A549 (cell line): ENCODE results near the gene MED10. TPM values are rescaled to one million over a fixed set of nuclear protein-coding genes. Genes with fewer than 3 reads are reported as not detected.

Experiments used
- ATAC-seq, 2 experiments: fragments of 200-7000 bp in 1 of 2; fragments of >200 bp in 1 of 2; cut with Nextera tagmentation in 1 of 2; cut with Tn5 transposase in 1 of 2; 3 replicates each; pipeline versions ENCODE4 v1.8.0 to v1.9.1; 2018 to 2020; ENCODE audit warnings: mild to moderate bottlenecking in 1 of 2, moderate library complexity in 1 of 2
- CTCF ChIA-PET: fragments of 300-600 bp; sonication (Branson Sonifier 250); formaldehyde crosslinking; extraction: SDS; loops from one replicate; lab custom pipeline; 2021; ENCODE audit warnings: antibody characterized with exemption, inconsistent platforms; lab: Yijun Ruan, JAX
- POLR2A ChIA-PET: fragments of 350-600 bp; formaldehyde crosslinking; extraction: SDS; loops from one replicate; lab custom pipeline; 2021; ENCODE audit warnings: antibody characterized with exemption, inconsistent platforms; lab: Yijun Ruan, JAX
- DNase-seq, 2 experiments: peaks; one replicate each; pipeline versions ENCODE4 v3.0.0 to v3.0.0-alpha.2; 2011 to 2016; ENCODE audit warnings: low read depth in 1 of 2, low spot score in 1 of 2
- FAIRE-seq: peaks from 2 replicates; lab custom pipeline; 2011; peaks lifted over from hg19 to GRCh38; lab: Jason Lieb, UNC
- H3K27ac ChIP-seq, 2 experiments: fragments of >200 bp; sonication (Bioruptor Twin); formaldehyde crosslinking; 3 replicates each; pipeline ENCODE4 v1.5.1; 2016 to 2017
- H3K4me1 ChIP-seq: fragments of >200 bp; sonication (Bioruptor Twin); formaldehyde crosslinking; 3 replicates; pipeline ENCODE4 v1.6.1; 2016
- H3K4me2 ChIP-seq: fragments of >200 bp; sonication (Bioruptor Twin); formaldehyde crosslinking; 3 replicates; pipeline ENCODE4 v1.6.1; 2016
- H3K4me3 ChIP-seq: fragments of >200 bp; sonication (Bioruptor Twin); formaldehyde crosslinking; 3 replicates; pipeline ENCODE4 v1.5.1; 2016
- H3K9me3 ChIP-seq: fragments of >200 bp; sonication (Bioruptor Twin); formaldehyde crosslinking; 3 replicates; pipeline ENCODE4 v1.6.1; 2016
- BHLHE40 ChIP-seq: IDR thresholded peaks from 2 replicates; pipeline ENCODE4 v1.6.1; 2012; ENCODE audit warnings: low read depth, low read length, inconsistent platforms
- CHD2 ChIP-seq: fragments of 150-350 bp; IDR thresholded peaks from 2 replicates; pipeline ENCODE4 v1.6.1; 2014; ENCODE audit warnings: low read length; ENCODE audit not compliant: partially characterized antibody
- CHD4 ChIP-seq: fragments of 200-600 bp; sonication (generic); IDR thresholded peaks from 2 replicates; pipeline ENCODE4 v1.6.1; 2016; ENCODE audit warnings: antibody characterized with exemption, mild to moderate bottlenecking, borderline replicate concordance
- EHF ChIP-seq: fragments of 250-450 bp; sonication (Bioruptor Pico); IDR thresholded peaks from 2 replicates; pipeline ENCODE4 v1.5.0; 2020; ENCODE audit warnings: mild to moderate bottlenecking
- EHMT2 ChIP-seq: fragments of 200-600 bp; sonication (generic); IDR thresholded peaks from 2 replicates; pipeline ENCODE4 v1.6.1; 2016; ENCODE audit warnings: antibody characterized with exemption, low read depth, mild to moderate bottlenecking, moderate library complexity
- EP300 ChIP-seq, 2 experiments: fragments of >200 bp; sonication (Bioruptor Twin); formaldehyde crosslinking; IDR thresholded peaks; 2 replicates in 1 of 2; 3 replicates in 1 of 2; pipeline ENCODE4 v1.6.1; 2016 to 2017
- ESRRA ChIP-seq: fragments of 150-350 bp; IDR thresholded peaks from 2 replicates; pipeline ENCODE4 v1.6.1; 2014; ENCODE audit warnings: mild to moderate bottlenecking, low read length, borderline replicate concordance
- FOSB ChIP-seq: fragments of 250-450 bp; sonication (Bioruptor Pico); IDR thresholded peaks from 2 replicates; pipeline ENCODE4 v1.5.0; 2020; ENCODE audit warnings: mild to moderate bottlenecking, moderate library complexity
- FOSL2 ChIP-seq, 2 experiments: fragments of 450-650 bp in 1 of 2; fragments of >200 bp in 1 of 2; sonication (Bioruptor Twin) in 1 of 2; formaldehyde crosslinking; IDR thresholded peaks; 2 replicates each; pipeline versions ENCODE4 v1.5.0 to v1.6.1; 2016 to 2020; ENCODE audit warnings: mild to moderate bottlenecking in 1 of 2, moderate library complexity in 1 of 2
- HDAC2 ChIP-seq: fragments of 200-600 bp; sonication (generic); IDR thresholded peaks from 2 replicates; pipeline ENCODE4 v1.6.1; 2016
- HOXA7 ChIP-seq: fragments of 250-450 bp; sonication (Bioruptor Pico); IDR thresholded peaks from 2 replicates; pipeline ENCODE4 v1.5.0; 2020; ENCODE audit warnings: mild to moderate bottlenecking, moderate library complexity
- HOXB13 ChIP-seq: fragments of 250-450 bp; sonication (Bioruptor Pico); IDR thresholded peaks from 2 replicates; pipeline ENCODE4 v1.5.0; 2020; ENCODE audit warnings: low read depth, mild to moderate bottlenecking, moderate library complexity
- JUN ChIP-seq, 2 experiments: fragments of >200 bp; sonication (Bioruptor Twin); formaldehyde crosslinking; IDR thresholded peaks; 2 replicates in 1 of 2; 3 replicates in 1 of 2; pipeline ENCODE4 v1.6.1; 2016 to 2017
- MYC ChIP-seq: IDR thresholded peaks from 2 replicates; pipeline ENCODE4 v1.6.1; 2012; ENCODE audit warnings: mild to moderate bottlenecking, inconsistent platforms, low read length, improper control_type of control experiment, borderline replicate concordance
- NR3C1 ChIP-seq: fragments of >200 bp; sonication (Bioruptor Twin); formaldehyde crosslinking; IDR thresholded peaks from 3 replicates; pipeline ENCODE4 v1.6.1; 2017
- POLR2A ChIP-seq: IDR thresholded peaks from 2 replicates; pipeline ENCODE4 v1.6.1; 2012; ENCODE audit warnings: mild to moderate bottlenecking, low read length
- RCOR1 ChIP-seq: fragments of 150-350 bp; IDR thresholded peaks from 2 replicates; pipeline ENCODE4 v1.6.1; 2014; ENCODE audit warnings: antibody characterized with exemption, low read length, low read depth
- RFX5 ChIP-seq: fragments of 450-650 bp; IDR thresholded peaks from 2 replicates; pipeline ENCODE4 v1.7.1; 2014; ENCODE audit warnings: antibody characterized with exemption, mild to moderate bottlenecking, moderate library complexity
- ZSCAN20 ChIP-seq: fragments of 250-450 bp; sonication (Bioruptor Pico); IDR thresholded peaks from 2 replicates; pipeline ENCODE4 v1.8.0; 2022; ENCODE audit warnings: mild to moderate bottlenecking, moderate library complexity
- WGBS: methylation state at CpG from one replicate; pipeline ENCODE4 v1.1.6; 2017; ENCODE audit errors: missing lambda C conversion rate; 5-methylcytosine and 5-hydroxymethylcytosine counted together
- polyA plus RNA-seq, 4 experiments: library from polyadenylated mRNA; depleted of rRNA in 3 of 4; stranded (reverse); fragments of >200 nt; fragmentation: RNase III in 1 of 4; extraction: RNeasy Plus Mini Kit Qiagen cat#74134 plus additional on column Dnase treatment in 1 of 4; gene quantifications; 2 replicates in 3 of 4; 3 replicates in 1 of 4; pipeline ENCODE4 v1.2.3, GENCODE V29; 2011 to 2017
- TF ChIP-seq, protein P1 (sequence below): fragments of 250-450 bp; sonication (Bioruptor Pico); IDR thresholded peaks from 2 replicates; pipeline ENCODE4 v1.5.0; 2021; ENCODE audit warnings: mild to moderate bottlenecking, moderate library complexity, borderline replicate concordance
- TF ChIP-seq, protein P2 (sequence below): fragments of 450-650 bp; IDR thresholded peaks from 2 replicates; pipeline ENCODE4 v1.6.1; 2014; ENCODE audit warnings: antibody characterized with exemption
- TF ChIP-seq, protein P3 (sequence below): fragments of >200 bp; sonication (Bioruptor Twin); formaldehyde crosslinking; IDR thresholded peaks from 2 replicates; pipeline ENCODE4 v1.6.1; 2016
- TF ChIP-seq, protein P4 (sequence below): fragments of >200 bp; sonication (Bioruptor Twin); formaldehyde crosslinking; IDR thresholded peaks from 3 replicates; pipeline ENCODE4 v1.5.1; 2016
- TF ChIP-seq, protein P5 (sequence below): fragments of 150-350 bp; IDR thresholded peaks from 2 replicates; pipeline ENCODE4 v1.6.1; 2014; ENCODE audit warnings: low read depth, mild to moderate bottlenecking, low read length
- TF ChIP-seq, protein P6 (sequence below): IDR thresholded peaks from 2 replicates; pipeline ENCODE4 v1.6.1; 2012; ENCODE audit warnings: low read depth, borderline replicate concordance
- TF ChIP-seq, protein P7 (sequence below): IDR thresholded peaks from 2 replicates; pipeline ENCODE4 v1.6.1; 2012

Gene MED10
- polyA plus RNA-seq, 2 of the 4 experiments (the other 2 are of a cell fraction): 56.7 to 59.4 TPM

DNA sequence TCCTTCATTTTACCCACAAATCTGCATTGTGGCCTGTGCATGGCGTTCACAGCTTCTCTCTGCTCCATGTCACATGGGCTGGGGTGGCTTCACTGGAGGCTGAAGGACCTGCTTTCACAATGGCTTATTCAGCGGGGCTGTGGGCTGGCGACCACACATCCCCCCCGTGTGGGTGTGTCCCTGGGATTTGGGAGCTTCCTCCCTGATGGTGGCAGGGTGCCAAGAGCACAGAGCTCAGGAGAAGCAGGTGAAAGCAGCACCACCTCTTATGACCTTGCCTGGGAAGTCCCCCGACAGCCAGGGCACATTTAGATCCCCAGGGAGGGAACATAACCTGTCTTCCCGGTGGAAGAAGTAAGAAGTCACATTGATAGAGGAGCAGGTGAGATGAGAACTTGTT, 5.0 kb upstream of the MED10 start:
- Histone ChIP-seq H3K27ac (no peak overlapping the region), H3K4me1 (no peaks in the 10 kb centered on the region), H3K4me3 (no peak overlapping the region), H3K4me2 (no peak overlapping the region), H3K9me3 (0 out of 3 replicates have a peak, but pooled peaks cover 3% of the 10 kb centered on the region)
- no peak for ATAC-seq
- DNase-seq: no peak
- ChIA-PET CTCF (no interaction called here), POLR2A (no interaction called here)
- no peak for FAIRE-seq
- no peak for TF ChIP-seq CHD4
- TF ChIP-seq, protein P1, sequence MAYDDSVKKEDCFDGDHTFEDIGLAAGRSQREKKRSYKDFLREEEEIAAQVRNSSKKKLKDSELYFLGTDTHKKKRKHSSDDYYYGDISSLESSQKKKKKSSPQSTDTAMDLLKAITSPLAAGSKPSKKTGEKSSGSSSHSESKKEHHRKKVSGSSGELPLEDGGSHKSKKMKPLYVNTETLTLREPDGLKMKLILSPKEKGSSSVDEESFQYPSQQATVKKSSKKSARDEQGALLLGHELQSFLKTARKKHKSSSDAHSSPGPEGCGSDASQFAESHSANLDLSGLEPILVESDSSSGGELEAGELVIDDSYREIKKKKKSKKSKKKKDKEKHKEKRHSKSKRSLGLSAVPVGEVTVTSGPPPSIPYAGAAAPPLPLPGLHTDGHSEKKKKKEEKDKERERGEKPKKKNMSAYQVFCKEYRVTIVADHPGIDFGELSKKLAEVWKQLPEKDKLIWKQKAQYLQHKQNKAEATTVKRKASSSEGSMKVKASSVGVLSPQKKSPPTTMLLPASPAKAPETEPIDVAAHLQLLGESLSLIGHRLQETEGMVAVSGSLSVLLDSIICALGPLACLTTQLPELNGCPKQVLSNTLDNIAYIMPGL (CRISPR knock-in tag): no peak
- TF ChIP-seq POLR2A: no peak
- TF ChIP-seq, protein P2, sequence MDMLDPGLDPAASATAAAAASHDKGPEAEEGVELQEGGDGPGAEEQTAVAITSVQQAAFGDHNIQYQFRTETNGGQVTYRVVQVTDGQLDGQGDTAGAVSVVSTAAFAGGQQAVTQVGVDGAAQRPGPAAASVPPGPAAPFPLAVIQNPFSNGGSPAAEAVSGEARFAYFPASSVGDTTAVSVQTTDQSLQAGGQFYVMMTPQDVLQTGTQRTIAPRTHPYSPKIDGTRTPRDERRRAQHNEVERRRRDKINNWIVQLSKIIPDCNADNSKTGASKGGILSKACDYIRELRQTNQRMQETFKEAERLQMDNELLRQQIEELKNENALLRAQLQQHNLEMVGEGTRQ: no peak
- no peak for TF ChIP-seq CHD2
- TF ChIP-seq EHMT2: no peak
- no peak for TF ChIP-seq ZSCAN20
- TF ChIP-seq NR3C1: no peak
- TF ChIP-seq, protein P3, sequence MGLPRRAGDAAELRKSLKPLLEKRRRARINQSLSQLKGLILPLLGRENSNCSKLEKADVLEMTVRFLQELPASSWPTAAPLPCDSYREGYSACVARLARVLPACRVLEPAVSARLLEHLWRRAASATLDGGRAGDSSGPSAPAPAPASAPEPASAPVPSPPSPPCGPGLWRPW: no peak
- 32% methylated on average over 5 of the region's 6 CpGs for WGBS

DNA sequence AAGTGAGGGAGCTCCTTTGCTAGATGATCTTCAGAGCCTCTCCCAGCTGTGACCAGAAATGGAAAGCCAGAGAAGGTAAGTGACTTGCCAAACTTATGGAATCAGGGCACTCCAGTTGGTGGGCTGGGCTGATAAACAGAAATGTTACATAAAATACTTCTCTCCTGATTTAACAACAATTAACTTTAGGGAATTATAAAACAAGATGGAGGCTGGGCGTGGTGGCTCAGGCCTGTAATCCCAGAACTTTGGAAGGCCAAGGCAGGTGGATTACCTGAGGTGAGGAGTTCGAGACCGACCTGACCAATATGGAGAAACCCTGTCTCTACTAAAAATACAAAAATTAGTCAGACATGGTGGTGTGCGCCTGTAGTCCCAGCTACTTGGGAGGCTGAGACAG, 899 bp upstream of the MED10 start:
- no peak for ATAC-seq
- TF ChIP-seq POLR2A (no peak), FOSL2 (IDR thresholded peaks at IDR 0.05) (no peak), FOSL2 (CRISPR knock-in tag; IDR thresholded peaks at IDR 0.05) (no peak), HOXA7 (CRISPR knock-in tag) (no peak), FOSB (CRISPR knock-in tag) (no peak)
- TF ChIP-seq, protein P4, sequence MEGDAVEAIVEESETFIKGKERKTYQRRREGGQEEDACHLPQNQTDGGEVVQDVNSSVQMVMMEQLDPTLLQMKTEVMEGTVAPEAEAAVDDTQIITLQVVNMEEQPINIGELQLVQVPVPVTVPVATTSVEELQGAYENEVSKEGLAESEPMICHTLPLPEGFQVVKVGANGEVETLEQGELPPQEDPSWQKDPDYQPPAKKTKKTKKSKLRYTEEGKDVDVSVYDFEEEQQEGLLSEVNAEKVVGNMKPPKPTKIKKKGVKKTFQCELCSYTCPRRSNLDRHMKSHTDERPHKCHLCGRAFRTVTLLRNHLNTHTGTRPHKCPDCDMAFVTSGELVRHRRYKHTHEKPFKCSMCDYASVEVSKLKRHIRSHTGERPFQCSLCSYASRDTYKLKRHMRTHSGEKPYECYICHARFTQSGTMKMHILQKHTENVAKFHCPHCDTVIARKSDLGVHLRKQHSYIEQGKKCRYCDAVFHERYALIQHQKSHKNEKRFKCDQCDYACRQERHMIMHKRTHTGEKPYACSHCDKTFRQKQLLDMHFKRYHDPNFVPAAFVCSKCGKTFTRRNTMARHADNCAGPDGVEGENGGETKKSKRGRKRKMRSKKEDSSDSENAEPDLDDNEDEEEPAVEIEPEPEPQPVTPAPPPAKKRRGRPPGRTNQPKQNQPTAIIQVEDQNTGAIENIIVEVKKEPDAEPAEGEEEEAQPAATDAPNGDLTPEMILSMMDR: no peak
- TF ChIP-seq, protein P5, sequence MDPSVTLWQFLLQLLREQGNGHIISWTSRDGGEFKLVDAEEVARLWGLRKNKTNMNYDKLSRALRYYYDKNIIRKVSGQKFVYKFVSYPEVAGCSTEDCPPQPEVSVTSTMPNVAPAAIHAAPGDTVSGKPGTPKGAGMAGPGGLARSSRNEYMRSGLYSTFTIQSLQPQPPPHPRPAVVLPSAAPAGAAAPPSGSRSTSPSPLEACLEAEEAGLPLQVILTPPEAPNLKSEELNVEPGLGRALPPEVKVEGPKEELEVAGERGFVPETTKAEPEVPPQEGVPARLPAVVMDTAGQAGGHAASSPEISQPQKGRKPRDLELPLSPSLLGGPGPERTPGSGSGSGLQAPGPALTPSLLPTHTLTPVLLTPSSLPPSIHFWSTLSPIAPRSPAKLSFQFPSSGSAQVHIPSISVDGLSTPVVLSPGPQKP: no peak
- TF ChIP-seq, all 56 proteins: peak for 0
- ChIA-PET CTCF (interaction anchor here (0.6 to 1.2 kb wide), 3 partner anchors 12 to 492 kb away, joined by 3 to 4 read pairs (median 3); no protein-coding TSS in a partner anchor), POLR2A (no interaction called here)
- H3K9me3 ChIP-seq: no peaks in the 10 kb centered on the region
- 98% methylated on average over 4 of the region's 4 CpGs for WGBS
- peak overlapping the region; percentile 95 for H3K4me3 ChIP-seq
- peaks cover 9% of the 10 kb centered on the region; the same call in 2 of the 3 replicates for H3K4me1 ChIP-seq
- no peak for DNase-seq
- peak overlapping the region; percentile 66 to 94 for H3K27ac ChIP-seq
- no peak for FAIRE-seq
- peak overlapping the region; percentile 80 for H3K4me2 ChIP-seq

DNA sequence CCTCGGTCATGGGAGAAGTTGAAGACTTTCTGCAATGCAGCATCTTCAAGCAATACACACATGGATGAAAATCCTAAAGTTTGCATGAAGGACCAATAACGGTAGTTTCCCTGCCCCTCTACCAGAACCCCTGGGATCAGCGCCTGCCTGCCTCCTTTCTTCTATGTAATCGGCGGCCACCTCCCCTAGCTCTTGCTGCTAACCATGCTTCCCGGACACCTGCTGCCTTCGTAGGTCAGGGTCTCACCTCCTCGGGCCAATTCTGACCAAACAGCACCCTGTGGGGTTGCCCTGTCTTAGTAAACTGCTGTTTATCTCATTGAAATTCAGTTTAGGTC, 388 bp upstream of the MED10 start:
- POLR2A ChIA-PET: interaction anchor here (0.7 to 1.1 kb wide), 6 partner anchors 10 to 255 kb away, joined by 3 to 13 read pairs (median 4); partner anchors contain the start of gene SRD5A1
- no peak for TF ChIP-seq RCOR1
- TF ChIP-seq MYC: no peak
- TF ChIP-seq EP300 (IDR thresholded peaks at IDR 0.05): no peak
- no peak; a peak in 2 of 5 replicates for TF ChIP-seq JUN (IDR thresholded peaks at IDR 0.05)
- TF ChIP-seq RFX5: no peak
- TF ChIP-seq FOSL2 (IDR thresholded peaks at IDR 0.05): no peak
- TF ChIP-seq FOSL2 (CRISPR knock-in tag; IDR thresholded peaks at IDR 0.05): no peak
- TF ChIP-seq ESRRA: no peak
- no peak for TF ChIP-seq HDAC2
- no peak for TF ChIP-seq NR3C1
- TF ChIP-seq, protein P6, sequence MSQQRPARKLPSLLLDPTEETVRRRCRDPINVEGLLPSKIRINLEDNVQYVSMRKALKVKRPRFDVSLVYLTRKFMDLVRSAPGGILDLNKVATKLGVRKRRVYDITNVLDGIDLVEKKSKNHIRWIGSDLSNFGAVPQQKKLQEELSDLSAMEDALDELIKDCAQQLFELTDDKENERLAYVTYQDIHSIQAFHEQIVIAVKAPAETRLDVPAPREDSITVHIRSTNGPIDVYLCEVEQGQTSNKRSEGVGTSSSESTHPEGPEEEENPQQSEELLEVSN: no peak
- TF ChIP-seq, protein P7, sequence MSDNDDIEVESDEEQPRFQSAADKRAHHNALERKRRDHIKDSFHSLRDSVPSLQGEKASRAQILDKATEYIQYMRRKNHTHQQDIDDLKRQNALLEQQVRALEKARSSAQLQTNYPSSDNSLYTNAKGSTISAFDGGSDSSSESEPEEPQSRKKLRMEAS: no peak
- no peak for TF ChIP-seq HOXB13
- no peak for TF ChIP-seq BHLHE40
- TF ChIP-seq HOXA7 (CRISPR knock-in tag): no peak
- no peak for TF ChIP-seq EHF (CRISPR knock-in tag)

More for the DNA sequence above, 388 bp upstream of the MED10 start:
- Histone ChIP-seq H3K4me1 (peaks cover 9% of the 10 kb centered on the region; the same call in 2 of the 3 replicates), H3K9me3 (no peaks in the 10 kb centered on the region), H3K27ac (peak overlapping the region; percentile 66 to 94), H3K4me2 (peak overlapping the region; percentile 80), H3K4me3 (peak overlapping the region; percentile 95)
- 6% methylated on average over 8 of the region's 8 CpGs for WGBS
- CTCF ChIA-PET: interaction anchor here (1.2 to 1.5 kb wide), 3 partner anchors 12 to 492 kb away, joined by 3 to 4 read pairs (median 3); no protein-coding TSS in a partner anchor
- FAIRE-seq: no peak
- no peak for DNase-seq
- peak; percentile 68 to 75 for ATAC-seq
